HG02943 (cell line): ENCODE measurements around the gene SLC25A24.

Source experiments
- ATAC-seq: cut with Tn5 transposase; IDR thresholded peaks from one replicate; pipeline ENCODE4 v1.9.1; 2021; ENCODE audit warnings: mild to moderate bottlenecking, low read depth, moderate library complexity; ENCODE audit not compliant: unreplicated experiment

SLC25A24 gene

GRCh38 chr1:108109295-108109973 lies 90.7 kb downstream of the SLC25A24 start:
- no peak for ATAC-seq

- ATAC-seq = no peak
Observed at GRCh38 chr1:108108119-108108518, 92.0 kb downstream of the SLC25A24 start.

- ATAC-seq = no peak
Observed at GRCh38 chr1:108107658-108108057, 92.5 kb downstream of the SLC25A24 start.

GRCh38 chr1:108106775-108107174 lies 93.4 kb downstream of the SLC25A24 start:
- ATAC-seq = no peak

GRCh38 chr1:108100148-108100547 lies 100.0 kb downstream of the SLC25A24 start:
- no peak for ATAC-seq

- ATAC-seq = no peak
Observed at GRCh38 chr1:108097018-108097417, 103.1 kb downstream of the SLC25A24 start.

GRCh38 chr1:108096089-108096488 lies 104.1 kb downstream of the SLC25A24 start:
- no peak for ATAC-seq

- ATAC-seq = no peak
Observed at GRCh38 chr1:108089477-108089876, 110.7 kb downstream of the SLC25A24 start.

GRCh38 chr1:108085628-108086027 lies 114.5 kb downstream of the SLC25A24 start:
- ATAC-seq = no peak

- ATAC-seq = no peak
Observed at GRCh38 chr1:108084866-108085477, 115.2 kb downstream of the SLC25A24 start.
